ENCODE results near the gene SDR39U1. TPM values are rescaled to one million over a fixed set of nuclear protein-coding genes. Genes with fewer than 3 reads are reported as not detected.
A peak's percentile ranks its signal among the peaks of the same experiment; 100 is the strongest.
"Not testable (repeated sequence)": the region's sequence is repeated elsewhere in the genome, so short reads cannot be mapped to it uniquely, and the experiment has no call there.

The SDR39U1 gene
- 10 to 100 TPM; 49.2 to 55.1 TPM for total RNA-seq

- H3K4me1 ChIP-seq, result peaks cover 0 to 35% of the 10 kb centered on the region in 2 donors
These were observed at the start of gene SDR39U1 for GRCh38 chr14:24442240-24443052. Gene SDR39U1 (minus strand): TSS chr14:24442776. CDS start chr14:24442769, 7 bp downstream.

GRCh38 chr14:24491586-24492408, 49.2 kb upstream of the SDR39U1 start:
- not testable (repeated sequence) for H3K36me3 ChIP-seq; DNase-seq (ENCODE audit: low spot score); H3K4me1 ChIP-seq; H3K27me3 ChIP-seq; H3K27ac ChIP-seq; H3K9me3 ChIP-seq; H3K4me3 ChIP-seq

More at GRCh38 chr14:24442240-24443052, at the start of gene SDR39U1:
- Histone ChIP-seq H3K36me3 (peaks cover 38% of the 10 kb centered on the region), H3K27ac (peak within 1 kb of the TSS; percentile 99), H3K27me3 (no peaks in the 10 kb centered on the region), H3K4me3 (peak within 1 kb of the TSS; percentile 71 to 78), H3K9me3 (no peaks in the 10 kb centered on the region)
- peak; percentile 99 for DNase-seq (ENCODE audit: low spot score)
- no peak for TF ChIP-seq CTCF (IDR thresholded peaks at IDR 0.05)

- Histone ChIP-seq H3K9me3 (no peaks in the 10 kb centered on the region), H3K4me1 (no peaks in the 10 kb centered on the region), H3K4me3 (no peak overlapping the region), H3K36me3 (no peaks in the 10 kb centered on the region), H3K27ac (no peak overlapping the region), H3K27me3 (no peaks in the 10 kb centered on the region)
- DNase-seq (ENCODE audit: low spot score), result no peak
- no peak for TF ChIP-seq CTCF (IDR thresholded peaks at IDR 0.05)
These were observed 41.2 kb upstream of the SDR39U1 start for GRCh38 chr14:24483604-24484252.

- not testable (repeated sequence) for DNase-seq (ENCODE audit: low spot score); H3K4me1 ChIP-seq; H3K4me3 ChIP-seq; H3K36me3 ChIP-seq; H3K27me3 ChIP-seq; H3K9me3 ChIP-seq; H3K27ac ChIP-seq
These were observed 40.2 kb upstream of the SDR39U1 start for GRCh38 chr14:24482699-24483303.

- H3K4me3 ChIP-seq, result no peak overlapping the region
- H3K9me3 ChIP-seq, result no peaks in the 10 kb centered on the region
- H3K4me1 ChIP-seq, result no peaks in the 10 kb centered on the region
- H3K36me3 ChIP-seq, result no peaks in the 10 kb centered on the region
- H3K27ac ChIP-seq, result no peak overlapping the region
- no peak for DNase-seq (ENCODE audit: low spot score)
- peak in 1 of 2 donors; percentile 56 for TF ChIP-seq CTCF (IDR thresholded peaks at IDR 0.05)
- H3K27me3 ChIP-seq, result no peaks in the 10 kb centered on the region
These were observed 39.2 kb upstream of the SDR39U1 start for GRCh38 chr14:24481622-24482324.

- DNase-seq (ENCODE audit: low spot score); H3K36me3 ChIP-seq; H3K4me1 ChIP-seq; H3K27me3 ChIP-seq; H3K27ac ChIP-seq; H3K4me3 ChIP-seq; H3K9me3 ChIP-seq: not testable (repeated sequence)
These were observed 37.4 kb upstream of the SDR39U1 start for GRCh38 chr14:24479999-24480398.
